HepG2 (cell line): ENCODE measurements around the gene SGSH. TPM values are rescaled to one million over a fixed set of nuclear protein-coding genes. Genes with fewer than 3 reads are reported as not detected.

Source experiments
- ELF4 ChIP-seq: sonication (generic); formaldehyde crosslinking; IDR thresholded peaks from 2 replicates; pipeline ENCODE4 v1.5.0; 2020; ENCODE audit warnings: missing genetic modification reagents, mild to moderate bottlenecking, moderate library complexity, borderline replicate concordance
- KMT2A ChIP-seq: sonication (generic); formaldehyde crosslinking; IDR thresholded peaks from 2 replicates; pipeline ENCODE4 v1.4.0; 2020; ENCODE audit warnings: missing genetic modification reagents
- NCOA1 ChIP-seq: sonication (generic); formaldehyde crosslinking; IDR thresholded peaks from 2 replicates; pipeline ENCODE4 v1.9.0; 2021; ENCODE audit warnings: missing genetic modification reagents
- NCOA5 ChIP-seq: sonication (generic); formaldehyde crosslinking; IDR thresholded peaks from 2 replicates; pipeline ENCODE4 v1.4.0; 2020; ENCODE audit warnings: missing genetic modification reagents
- PHF21A ChIP-seq: sonication (generic); formaldehyde crosslinking; IDR thresholded peaks from 2 replicates; pipeline ENCODE4 v1.5.0; 2020; ENCODE audit warnings: mild to moderate bottlenecking, missing genetic modification reagents
- RAD51 ChIP-seq: fragments of 450-650 bp; IDR thresholded peaks from 2 replicates; pipeline ENCODE4 v1.6.1; 2016; ENCODE audit warnings: borderline replicate concordance
- SNAPC2 ChIP-seq: sonication (generic); formaldehyde crosslinking; IDR thresholded peaks from 2 replicates; pipeline ENCODE4 v1.8.1; 2022; ENCODE audit warnings: mild to moderate bottlenecking, missing genetic modification reagents
- SPEN ChIP-seq: sonication (generic); formaldehyde crosslinking; IDR thresholded peaks from 2 replicates; pipeline ENCODE4 v1.5.1; 2020; ENCODE audit warnings: low read depth, mild to moderate bottlenecking, missing genetic modification reagents
- SSRP1 ChIP-seq: IDR thresholded peaks from 2 replicates; pipeline ENCODE4 v1.6.1; 2016; ENCODE audit warnings: control low read depth
- ZMYM2 ChIP-seq: sonication (generic); formaldehyde crosslinking; IDR thresholded peaks from 2 replicates; pipeline ENCODE4 v1.8.0; 2022; ENCODE audit warnings: mild to moderate bottlenecking, missing genetic modification reagents
- ZNF138 ChIP-seq: sonication (generic); formaldehyde crosslinking; IDR thresholded peaks from 2 replicates; pipeline ENCODE4 v1.5.0; 2020; ENCODE audit warnings: mild to moderate bottlenecking, low read depth, missing genetic modification reagents
- ZNF253 ChIP-seq: sonication (generic); formaldehyde crosslinking; IDR thresholded peaks from 2 replicates; pipeline ENCODE4 v1.8.0; 2022; ENCODE audit warnings: mild to moderate bottlenecking, missing genetic modification reagents, borderline replicate concordance
- polyA plus RNA-seq, 8 experiments: library from polyadenylated mRNA; depleted of rRNA in 3 of 8; stranded (reverse) in 7 of 8; unstranded in 1 of 8; fragments of >200 nt; fragmentation: Illumina TruSeq in 4 of 8; extraction: Trizol in 4 of 8; gene quantifications; 2 replicates each; pipeline versions ENCODE4 v1.2.1 to v1.2.3, GENCODE V29; 2011 to 2016; ENCODE audit warnings: low read depth in 4 of 8, missing spikeins in 1 of 8, mixed read lengths in 1 of 8; ENCODE audit not compliant: insufficient read depth in 1 of 8
- total RNA-seq, 5 experiments: library from RNA; depleted of rRNA; stranded (reverse); fragments of >200 nt; fragmentation: Illumina TruSeq; extraction: Trizol; gene quantifications; 2 replicates each; pipeline ENCODE4 v1.2.3, GENCODE V29; 2016; ENCODE audit warnings: low read depth in 1 of 5
- TF ChIP-seq, protein P1 (sequence below): sonication (generic); formaldehyde crosslinking; IDR thresholded peaks from 2 replicates; pipeline ENCODE4 v1.5.0; 2020; ENCODE audit warnings: mild to moderate bottlenecking, missing genetic modification reagents
- TF ChIP-seq, protein P2 (sequence below): sonication (generic); formaldehyde crosslinking; IDR thresholded peaks from 2 replicates; pipeline ENCODE4 v1.4.0; 2020; ENCODE audit warnings: missing genetic modification reagents, borderline replicate concordance
- TF ChIP-seq, protein P3 (sequence below): sonication (generic); formaldehyde crosslinking; IDR thresholded peaks from 2 replicates; pipeline ENCODE4 v1.9.0; 2021; ENCODE audit warnings: missing genetic modification reagents, mild to moderate bottlenecking, borderline replicate concordance
- TF ChIP-seq, protein P4 (sequence below): sonication (generic); formaldehyde crosslinking; IDR thresholded peaks from 2 replicates; pipeline ENCODE4 v1.5.0; 2020; ENCODE audit warnings: mild to moderate bottlenecking, low read depth, missing genetic modification reagents, borderline replicate concordance
- TF ChIP-seq, protein P5 (sequence below): sonication (generic); formaldehyde crosslinking; IDR thresholded peaks from 2 replicates; pipeline ENCODE4 v1.4.0; 2020; ENCODE audit warnings: missing genetic modification reagents
- TF ChIP-seq, protein P6 (sequence below): IDR thresholded peaks from 2 replicates; pipeline ENCODE4 v1.6.1; 2016; ENCODE audit warnings: mild to moderate bottlenecking, missing biosample characterization, missing genetic modification reagents
- TF ChIP-seq, protein P7 (sequence below): sonication (generic); formaldehyde crosslinking; IDR thresholded peaks from 2 replicates; pipeline ENCODE4 v1.4.0; 2020; ENCODE audit warnings: missing genetic modification reagents

Gene SGSH
- total and polyA plus RNA-seq, 2 of the 13 experiments (the other 11 are each of a cell fraction or from before 2014, with no cell fraction given) = 12.2 to 17.6 TPM

DNA sequence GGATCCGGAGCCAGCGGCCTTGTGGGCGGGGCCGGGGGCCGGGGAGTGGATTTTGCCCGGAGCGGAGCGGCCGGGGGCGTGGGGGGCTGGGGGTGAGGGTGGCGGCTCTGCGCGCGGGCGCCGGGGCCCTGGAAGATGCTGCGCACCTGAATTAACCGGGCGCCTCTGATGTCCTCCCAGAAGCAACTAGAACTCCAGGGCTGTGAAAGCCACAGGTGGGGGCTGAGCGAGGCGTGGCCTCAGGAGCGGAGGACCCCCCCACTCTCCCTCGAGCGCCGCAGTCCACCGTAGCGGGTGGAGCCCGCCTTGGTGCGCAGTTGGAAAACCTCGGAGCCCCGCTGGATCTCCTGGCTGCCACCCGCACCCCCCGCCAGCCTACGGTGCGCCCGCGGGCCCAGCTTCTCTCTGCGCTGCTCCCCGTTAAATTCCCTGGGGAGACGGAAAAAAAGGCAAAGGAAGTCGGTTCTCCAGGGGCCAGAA, 643 bp upstream of the SGSH start (continued):
- TF ChIP-seq, protein P1, sequence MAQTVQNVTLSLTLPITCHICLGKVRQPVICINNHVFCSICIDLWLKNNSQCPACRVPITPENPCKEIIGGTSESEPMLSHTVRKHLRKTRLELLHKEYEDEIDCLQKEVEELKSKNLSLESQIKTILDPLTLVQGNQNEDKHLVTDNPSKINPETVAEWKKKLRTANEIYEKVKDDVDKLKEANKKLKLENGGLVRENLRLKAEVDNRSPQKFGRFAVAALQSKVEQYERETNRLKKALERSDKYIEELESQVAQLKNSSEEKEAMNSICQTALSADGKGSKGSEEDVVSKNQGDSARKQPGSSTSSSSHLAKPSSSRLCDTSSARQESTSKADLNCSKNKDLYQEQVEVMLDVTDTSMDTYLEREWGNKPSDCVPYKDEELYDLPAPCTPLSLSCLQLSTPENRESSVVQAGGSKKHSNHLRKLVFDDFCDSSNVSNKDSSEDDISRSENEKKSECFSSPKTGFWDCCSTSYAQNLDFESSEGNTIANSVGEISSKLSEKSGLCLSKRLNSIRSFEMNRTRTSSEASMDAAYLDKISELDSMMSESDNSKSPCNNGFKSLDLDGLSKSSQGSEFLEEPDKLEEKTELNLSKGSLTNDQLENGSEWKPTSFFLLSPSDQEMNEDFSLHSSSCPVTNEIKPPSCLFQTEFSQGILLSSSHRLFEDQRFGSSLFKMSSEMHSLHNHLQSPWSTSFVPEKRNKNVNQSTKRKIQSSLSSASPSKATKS (CRISPR knock-in tag) = no peak
- TF ChIP-seq, protein P2, sequence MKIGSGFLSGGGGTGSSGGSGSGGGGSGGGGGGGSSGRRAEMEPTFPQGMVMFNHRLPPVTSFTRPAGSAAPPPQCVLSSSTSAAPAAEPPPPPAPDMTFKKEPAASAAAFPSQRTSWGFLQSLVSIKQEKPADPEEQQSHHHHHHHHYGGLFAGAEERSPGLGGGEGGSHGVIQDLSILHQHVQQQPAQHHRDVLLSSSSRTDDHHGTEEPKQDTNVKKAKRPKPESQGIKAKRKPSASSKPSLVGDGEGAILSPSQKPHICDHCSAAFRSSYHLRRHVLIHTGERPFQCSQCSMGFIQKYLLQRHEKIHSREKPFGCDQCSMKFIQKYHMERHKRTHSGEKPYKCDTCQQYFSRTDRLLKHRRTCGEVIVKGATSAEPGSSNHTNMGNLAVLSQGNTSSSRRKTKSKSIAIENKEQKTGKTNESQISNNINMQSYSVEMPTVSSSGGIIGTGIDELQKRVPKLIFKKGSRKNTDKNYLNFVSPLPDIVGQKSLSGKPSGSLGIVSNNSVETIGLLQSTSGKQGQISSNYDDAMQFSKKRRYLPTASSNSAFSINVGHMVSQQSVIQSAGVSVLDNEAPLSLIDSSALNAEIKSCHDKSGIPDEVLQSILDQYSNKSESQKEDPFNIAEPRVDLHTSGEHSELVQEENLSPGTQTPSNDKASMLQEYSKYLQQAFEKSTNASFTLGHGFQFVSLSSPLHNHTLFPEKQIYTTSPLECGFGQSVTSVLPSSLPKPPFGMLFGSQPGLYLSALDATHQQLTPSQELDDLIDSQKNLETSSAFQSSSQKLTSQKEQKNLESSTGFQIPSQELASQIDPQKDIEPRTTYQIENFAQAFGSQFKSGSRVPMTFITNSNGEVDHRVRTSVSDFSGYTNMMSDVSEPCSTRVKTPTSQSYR (CRISPR knock-in tag) = no peak
- TF ChIP-seq RAD51 (no peak), SPEN (CRISPR knock-in tag) (no peak), SNAPC2 (no peak), ZMYM2 (CRISPR knock-in tag) (no peak), KMT2A (no peak), ELF4 (CRISPR knock-in tag) (no peak), NCOA1 (CRISPR knock-in tag) (no peak), ZNF138 (CRISPR knock-in tag) (no peak), NCOA5 (no peak), PHF21A (peak; percentile 4; the same call in 1 of the 2 replicates), SSRP1 (CRISPR knock-in tag) (no peak), ZNF253 (CRISPR knock-in tag) (no peak)
- TF ChIP-seq, protein P3, sequence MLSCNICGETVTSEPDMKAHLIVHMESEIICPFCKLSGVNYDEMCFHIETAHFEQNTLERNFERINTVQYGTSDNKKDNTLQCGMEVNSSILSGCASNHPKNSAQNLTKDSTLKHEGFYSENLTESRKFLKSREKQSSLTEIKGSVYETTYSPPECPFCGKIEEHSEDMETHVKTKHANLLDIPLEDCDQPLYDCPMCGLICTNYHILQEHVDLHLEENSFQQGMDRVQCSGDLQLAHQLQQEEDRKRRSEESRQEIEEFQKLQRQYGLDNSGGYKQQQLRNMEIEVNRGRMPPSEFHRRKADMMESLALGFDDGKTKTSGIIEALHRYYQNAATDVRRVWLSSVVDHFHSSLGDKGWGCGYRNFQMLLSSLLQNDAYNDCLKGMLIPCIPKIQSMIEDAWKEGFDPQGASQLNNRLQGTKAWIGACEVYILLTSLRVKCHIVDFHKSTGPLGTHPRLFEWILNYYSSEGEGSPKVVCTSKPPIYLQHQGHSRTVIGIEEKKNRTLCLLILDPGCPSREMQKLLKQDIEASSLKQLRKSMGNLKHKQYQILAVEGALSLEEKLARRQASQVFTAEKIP = no peak
- TF ChIP-seq, protein P4, sequence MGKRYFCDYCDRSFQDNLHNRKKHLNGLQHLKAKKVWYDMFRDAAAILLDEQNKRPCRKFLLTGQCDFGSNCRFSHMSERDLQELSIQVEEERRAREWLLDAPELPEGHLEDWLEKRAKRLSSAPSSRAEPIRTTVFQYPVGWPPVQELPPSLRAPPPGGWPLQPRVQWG (CRISPR knock-in tag) = no peak
- TF ChIP-seq, protein P5, sequence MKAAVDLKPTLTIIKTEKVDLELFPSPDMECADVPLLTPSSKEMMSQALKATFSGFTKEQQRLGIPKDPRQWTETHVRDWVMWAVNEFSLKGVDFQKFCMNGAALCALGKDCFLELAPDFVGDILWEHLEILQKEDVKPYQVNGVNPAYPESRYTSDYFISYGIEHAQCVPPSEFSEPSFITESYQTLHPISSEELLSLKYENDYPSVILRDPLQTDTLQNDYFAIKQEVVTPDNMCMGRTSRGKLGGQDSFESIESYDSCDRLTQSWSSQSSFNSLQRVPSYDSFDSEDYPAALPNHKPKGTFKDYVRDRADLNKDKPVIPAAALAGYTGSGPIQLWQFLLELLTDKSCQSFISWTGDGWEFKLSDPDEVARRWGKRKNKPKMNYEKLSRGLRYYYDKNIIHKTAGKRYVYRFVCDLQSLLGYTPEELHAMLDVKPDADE = no peak
- TF ChIP-seq, protein P6, sequence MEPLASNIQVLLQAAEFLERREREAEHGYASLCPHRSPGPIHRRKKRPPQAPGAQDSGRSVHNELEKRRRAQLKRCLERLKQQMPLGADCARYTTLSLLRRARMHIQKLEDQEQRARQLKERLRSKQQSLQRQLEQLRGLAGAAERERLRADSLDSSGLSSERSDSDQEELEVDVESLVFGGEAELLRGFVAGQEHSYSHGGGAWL (CRISPR knock-in tag) = no peak
- TF ChIP-seq, protein P7, sequence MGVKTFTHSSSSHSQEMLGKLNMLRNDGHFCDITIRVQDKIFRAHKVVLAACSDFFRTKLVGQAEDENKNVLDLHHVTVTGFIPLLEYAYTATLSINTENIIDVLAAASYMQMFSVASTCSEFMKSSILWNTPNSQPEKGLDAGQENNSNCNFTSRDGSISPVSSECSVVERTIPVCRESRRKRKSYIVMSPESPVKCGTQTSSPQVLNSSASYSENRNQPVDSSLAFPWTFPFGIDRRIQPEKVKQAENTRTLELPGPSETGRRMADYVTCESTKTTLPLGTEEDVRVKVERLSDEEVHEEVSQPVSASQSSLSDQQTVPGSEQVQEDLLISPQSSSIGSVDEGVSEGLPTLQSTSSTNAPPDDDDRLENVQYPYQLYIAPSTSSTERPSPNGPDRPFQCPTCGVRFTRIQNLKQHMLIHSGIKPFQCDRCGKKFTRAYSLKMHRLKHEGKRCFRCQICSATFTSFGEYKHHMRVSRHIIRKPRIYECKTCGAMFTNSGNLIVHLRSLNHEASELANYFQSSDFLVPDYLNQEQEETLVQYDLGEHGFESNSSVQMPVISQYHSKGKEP (CRISPR knock-in tag) = no peak
